B cell (primary cell): Measurements from ENCODE around the gene AMACR.

Experiments
- CTCF ChIP-seq: fragments of 200-600 bp; IDR thresholded peaks from one replicate; pipeline ENCODE4 v1.8.0; 2022; ENCODE audit warnings: antibody characterized with exemption, mild to moderate bottlenecking
- EZH2 ChIP-seq: IDR thresholded peaks from 2 replicates; pipeline ENCODE4 v1.6.1; 2012; ENCODE audit warnings: borderline replicate concordance, low read depth, mild to moderate bottlenecking, moderate library complexity, low read length; ENCODE audit not compliant: insufficient read depth, poor library complexity, severe bottlenecking

- TF ChIP-seq CTCF = no peak
- TF ChIP-seq EZH2 = no peak
Measured at GRCh38 chr5:33981408-33982162, 26.3 kb downstream of the AMACR start.
